ENCODE measurements around the gene DUSP19.

DUSP19 gene

GRCh38 chr2:183093857-183094657 lies 15.5 kb downstream of the DUSP19 start:
- no peak overlapping the region for H2AFZ ChIP-seq (ENCODE audit: low read depth)
- no peak overlapping the region for H3K4me2 ChIP-seq
- TF ChIP-seq, protein P1, sequence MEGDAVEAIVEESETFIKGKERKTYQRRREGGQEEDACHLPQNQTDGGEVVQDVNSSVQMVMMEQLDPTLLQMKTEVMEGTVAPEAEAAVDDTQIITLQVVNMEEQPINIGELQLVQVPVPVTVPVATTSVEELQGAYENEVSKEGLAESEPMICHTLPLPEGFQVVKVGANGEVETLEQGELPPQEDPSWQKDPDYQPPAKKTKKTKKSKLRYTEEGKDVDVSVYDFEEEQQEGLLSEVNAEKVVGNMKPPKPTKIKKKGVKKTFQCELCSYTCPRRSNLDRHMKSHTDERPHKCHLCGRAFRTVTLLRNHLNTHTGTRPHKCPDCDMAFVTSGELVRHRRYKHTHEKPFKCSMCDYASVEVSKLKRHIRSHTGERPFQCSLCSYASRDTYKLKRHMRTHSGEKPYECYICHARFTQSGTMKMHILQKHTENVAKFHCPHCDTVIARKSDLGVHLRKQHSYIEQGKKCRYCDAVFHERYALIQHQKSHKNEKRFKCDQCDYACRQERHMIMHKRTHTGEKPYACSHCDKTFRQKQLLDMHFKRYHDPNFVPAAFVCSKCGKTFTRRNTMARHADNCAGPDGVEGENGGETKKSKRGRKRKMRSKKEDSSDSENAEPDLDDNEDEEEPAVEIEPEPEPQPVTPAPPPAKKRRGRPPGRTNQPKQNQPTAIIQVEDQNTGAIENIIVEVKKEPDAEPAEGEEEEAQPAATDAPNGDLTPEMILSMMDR (conservative IDR thresholded peaks at IDR 0.05; ENCODE audit: low read depth, low read length): no peak
- H3K4me3 ChIP-seq (IDR thresholded peaks at IDR 0.05; ENCODE audit: insufficient read depth, low read depth, low read length): no peak overlapping the region
- no peak overlapping the region for H3K9ac ChIP-seq
- H3K27me3 ChIP-seq (ENCODE audit: insufficient read depth, low read depth): no peaks in the 10 kb centered on the region
- H3K79me2 ChIP-seq (ENCODE audit: insufficient read depth, low read depth): no peaks in the 10 kb centered on the region
- no peak overlapping the region for H3K27ac ChIP-seq
- no peaks in the 10 kb centered on the region for H3K36me3 ChIP-seq (ENCODE audit: insufficient read depth)
- no peaks in the 10 kb centered on the region for H3K4me1 ChIP-seq (ENCODE audit: low read depth, poor library complexity, severe bottlenecking)
- no peaks in the 10 kb centered on the region for H4K20me1 ChIP-seq (ENCODE audit: insufficient read depth)

- no peaks in the 10 kb centered on the region for H3K79me2 ChIP-seq (ENCODE audit: insufficient read depth, low read depth)
Measured at GRCh38 chr2:183105402-183106134, 27.0 kb downstream of the DUSP19 start.

GRCh38 chr2:183112577-183112976 lies 34.0 kb downstream of the DUSP19 start:
- Histone ChIP-seq H3K27ac (no peak overlapping the region), H3K4me1 (ENCODE audit: low read depth, poor library complexity, severe bottlenecking) (no peaks in the 10 kb centered on the region), H4K20me1 (ENCODE audit: insufficient read depth) (no peaks in the 10 kb centered on the region), H3K27me3 (ENCODE audit: insufficient read depth, low read depth) (no peaks in the 10 kb centered on the region), H3K4me3 (IDR thresholded peaks at IDR 0.05; ENCODE audit: insufficient read depth, low read depth, low read length) (no peak overlapping the region), H3K79me2 (ENCODE audit: insufficient read depth, low read depth) (no peaks in the 10 kb centered on the region), H3K36me3 (ENCODE audit: insufficient read depth) (no peaks in the 10 kb centered on the region), H3K4me2 (no peak overlapping the region), H3K9ac (no peak overlapping the region), H2AFZ (ENCODE audit: low read depth) (no peak overlapping the region)
- TF ChIP-seq, protein P1 (conservative IDR thresholded peaks at IDR 0.05; ENCODE audit: low read depth, low read length): no peak

More at GRCh38 chr2:183105402-183106134, 27.0 kb downstream of the DUSP19 start:
- H3K36me3 ChIP-seq (ENCODE audit: insufficient read depth): no peaks in the 10 kb centered on the region
- H3K27me3 ChIP-seq (ENCODE audit: insufficient read depth, low read depth): no peaks in the 10 kb centered on the region
- H3K9ac ChIP-seq: no peak overlapping the region
- H4K20me1 ChIP-seq (ENCODE audit: insufficient read depth): no peaks in the 10 kb centered on the region
- H3K4me3 ChIP-seq (IDR thresholded peaks at IDR 0.05; ENCODE audit: insufficient read depth, low read depth, low read length): no peak overlapping the region
- no peak overlapping the region for H3K4me2 ChIP-seq
- H3K27ac ChIP-seq: no peak overlapping the region
- TF ChIP-seq, protein P1 (conservative IDR thresholded peaks at IDR 0.05; ENCODE audit: low read depth, low read length): no peak
- H3K4me1 ChIP-seq (ENCODE audit: low read depth, poor library complexity, severe bottlenecking): no peaks in the 10 kb centered on the region
- H2AFZ ChIP-seq (ENCODE audit: low read depth): no peak overlapping the region

DNA sequence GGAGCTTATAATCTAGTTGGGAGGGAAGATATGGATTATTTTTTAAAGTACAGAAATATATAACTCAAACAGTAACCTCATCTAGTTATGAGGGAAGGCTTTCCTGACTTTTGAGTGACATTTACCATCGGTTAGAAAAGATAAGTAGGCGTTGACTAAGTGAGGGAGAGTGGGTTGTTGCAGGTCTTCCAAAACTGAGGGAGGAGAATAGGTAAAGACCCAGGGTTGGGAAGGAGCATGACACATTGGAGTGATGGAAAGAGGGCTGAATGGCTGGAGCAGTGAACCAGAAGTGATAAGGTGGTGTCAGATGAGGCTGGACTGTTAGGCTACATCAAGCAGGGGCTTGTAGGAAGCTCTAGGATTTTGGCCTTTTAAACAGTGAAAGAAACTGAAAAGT lies 35.1 kb downstream of the DUSP19 start:
- Histone ChIP-seq H4K20me1 (ENCODE audit: insufficient read depth) (no peaks in the 10 kb centered on the region), H3K4me3 (IDR thresholded peaks at IDR 0.05; ENCODE audit: insufficient read depth, low read depth, low read length) (no peak overlapping the region), H3K4me1 (ENCODE audit: low read depth, poor library complexity, severe bottlenecking) (no peaks in the 10 kb centered on the region), H3K36me3 (ENCODE audit: insufficient read depth) (no peaks in the 10 kb centered on the region), H3K4me2 (no peak overlapping the region), H3K9ac (no peak overlapping the region), H3K27ac (no peak overlapping the region), H3K79me2 (ENCODE audit: insufficient read depth, low read depth) (no peaks in the 10 kb centered on the region), H3K27me3 (ENCODE audit: insufficient read depth, low read depth) (no peaks in the 10 kb centered on the region), H2AFZ (ENCODE audit: low read depth) (no peak overlapping the region)
- TF ChIP-seq, protein P1 (conservative IDR thresholded peaks at IDR 0.05; ENCODE audit: low read depth, low read length): no peak

All from KMS-11 (cell line).